Tibial nerve (tissue), 4 donors: ENCODE measurements around the gene SRSF1. TPM values are rescaled to one million over a fixed set of nuclear protein-coding genes. Genes with fewer than 3 reads are reported as not detected.

Source experiments
- DNase-seq, 2 donors: peaks; one replicate each; pipeline ENCODE4 v3.0.0-alpha.2; 2019; ENCODE audit warnings: low spot score in 2 of 2
- H3K27ac ChIP-seq, 4 donors: fragments of 200-600 bp; sonication (generic) in 3 of 4; one replicate each; pipeline ENCODE4 v1.5.1; 2017 to 2019; ENCODE audit warnings: mild to moderate bottlenecking in 1 of 4
- H3K27me3 ChIP-seq, 2 donors: fragments of 200-600 bp; sonication (generic) in 1 of 2; one replicate each; pipeline versions ENCODE4 v1.5.1 to v1.6.0; 2017 to 2019
- H3K36me3 ChIP-seq, 3 donors: fragments of 200-600 bp; sonication (generic); one replicate each; pipeline ENCODE4 v1.5.1; 2018 to 2019
- H3K4me1 ChIP-seq, 4 donors: fragments of 200-600 bp; sonication (generic) in 3 of 4; one replicate each; pipeline ENCODE4 v1.5.1; 2017 to 2019
- H3K4me3 ChIP-seq, 4 donors: fragments of 200-600 bp; sonication (generic) in 3 of 4; one replicate each; pipeline ENCODE4 v1.5.1; 2017 to 2019; ENCODE audit warnings: mild to moderate bottlenecking in 1 of 4, moderate library complexity in 1 of 4
- H3K9me3 ChIP-seq, 4 donors: fragments of 200-600 bp; sonication (generic) in 3 of 4; one replicate each; pipeline ENCODE4 v1.5.1; 2017 to 2019
- EP300 ChIP-seq, 2 donors: sonication (generic); formaldehyde crosslinking; IDR thresholded peaks; one replicate each; pipeline ENCODE4 v1.6.1; 2017; ENCODE audit warnings: antibody characterized with exemption in 2 of 2, mild to moderate bottlenecking in 1 of 2
- POLR2A ChIP-seq, 2 donors: fragments of 450-650 bp; IDR thresholded peaks; one replicate each; pipeline ENCODE4 v1.6.1; 2017; ENCODE audit warnings: antibody characterized with exemption in 2 of 2, mild to moderate bottlenecking in 2 of 2, moderate library complexity in 2 of 2
- WGBS, 2 donors: methylation state at CpG; one replicate each; pipeline ENCODE4 v1.1.5; 2018; 5-methylcytosine and 5-hydroxymethylcytosine counted together
- total RNA-seq, 4 donors: library from RNA; depleted of rRNA; stranded (reverse); fragments of >200 nt; gene quantifications; one replicate each; pipeline ENCODE4 v1.1.0, GENCODE V29; 2016
- TF ChIP-seq, protein P1 (sequence below), 5 experiments: fragments of 200-600 bp in 3 of 5; fragments of 450-650 bp in 2 of 5; sonication (generic) in 3 of 5; IDR thresholded peaks; one replicate each; pipeline ENCODE4 v1.5.1; 2016 to 2019; ENCODE audit warnings: antibody characterized with exemption in 5 of 5, mild to moderate bottlenecking in 3 of 5, moderate library complexity in 2 of 5

SRSF1 gene
- total RNA-seq, 4 donors from 2014 or later: 92.4 to 173 (median 143) TPM

- H3K36me3 ChIP-seq: peaks cover 0 to 27% (median 6%) of the 10 kb centered on the region in 3 donors
- no peaks in the 10 kb centered on the region for H3K9me3 ChIP-seq
- peak overlapping the region; percentile 61 to 96 (median 88) for H3K4me3 ChIP-seq
- H3K4me1 ChIP-seq: peaks cover 0 to 41% (median 24%) of the 10 kb centered on the region in 4 donors
- DNase-seq: peak in 1 of 2 donors; percentile 11
- 27 to 30% methylated on average over 47 of the region's 47 CpGs for WGBS, 2 donors
- peak overlapping the region; percentile 96 to 99 (median 98) for H3K27ac ChIP-seq
- TF ChIP-seq, protein P1, sequence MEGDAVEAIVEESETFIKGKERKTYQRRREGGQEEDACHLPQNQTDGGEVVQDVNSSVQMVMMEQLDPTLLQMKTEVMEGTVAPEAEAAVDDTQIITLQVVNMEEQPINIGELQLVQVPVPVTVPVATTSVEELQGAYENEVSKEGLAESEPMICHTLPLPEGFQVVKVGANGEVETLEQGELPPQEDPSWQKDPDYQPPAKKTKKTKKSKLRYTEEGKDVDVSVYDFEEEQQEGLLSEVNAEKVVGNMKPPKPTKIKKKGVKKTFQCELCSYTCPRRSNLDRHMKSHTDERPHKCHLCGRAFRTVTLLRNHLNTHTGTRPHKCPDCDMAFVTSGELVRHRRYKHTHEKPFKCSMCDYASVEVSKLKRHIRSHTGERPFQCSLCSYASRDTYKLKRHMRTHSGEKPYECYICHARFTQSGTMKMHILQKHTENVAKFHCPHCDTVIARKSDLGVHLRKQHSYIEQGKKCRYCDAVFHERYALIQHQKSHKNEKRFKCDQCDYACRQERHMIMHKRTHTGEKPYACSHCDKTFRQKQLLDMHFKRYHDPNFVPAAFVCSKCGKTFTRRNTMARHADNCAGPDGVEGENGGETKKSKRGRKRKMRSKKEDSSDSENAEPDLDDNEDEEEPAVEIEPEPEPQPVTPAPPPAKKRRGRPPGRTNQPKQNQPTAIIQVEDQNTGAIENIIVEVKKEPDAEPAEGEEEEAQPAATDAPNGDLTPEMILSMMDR (IDR thresholded peaks at IDR 0.05): no peak
- TF ChIP-seq POLR2A (IDR thresholded peaks at IDR 0.05) (no peak), EP300 (IDR thresholded peaks at IDR 0.05) (no peak)
- no peaks in the 10 kb centered on the region for H3K27me3 ChIP-seq
These were observed 998 bp upstream of the SRSF1 start for GRCh38 chr17:58007781-58008706.

- DNase-seq: peak; percentile 56 to 81
- no peaks in the 10 kb centered on the region for H3K9me3 ChIP-seq
- no peaks in the 10 kb centered on the region for H3K27me3 ChIP-seq
- peak overlapping the region; percentile 96 to 99 (median 98) for H3K27ac ChIP-seq
- H3K36me3 ChIP-seq: peaks cover 0 to 36% (median 15%) of the 10 kb centered on the region in 3 donors
- 0 to 1% methylated on average over 18 to 20 of the region's 20 CpGs for WGBS, 2 donors
- peaks cover 0 to 50% (median 24%) of the 10 kb centered on the region in 4 donors for H3K4me1 ChIP-seq
- peak overlapping the region; percentile 61 to 96 (median 88) for H3K4me3 ChIP-seq
- TF ChIP-seq, protein P1 (IDR thresholded peaks at IDR 0.05): no peak
- no peak for TF ChIP-seq EP300 (IDR thresholded peaks at IDR 0.05)
- TF ChIP-seq POLR2A (IDR thresholded peaks at IDR 0.05): peak in 1 of 2 donors; percentile 10
These were observed 504 bp downstream of the SRSF1 start for GRCh38 chr17:58006560-58006923.

GRCh38 chr17:58005728-58006559 lies 1.1 kb downstream of the SRSF1 start:
- Histone ChIP-seq H3K27me3 (no peaks in the 10 kb centered on the region), H3K9me3 (no peaks in the 10 kb centered on the region), H3K4me3 (peak overlapping the region; percentile 61 to 96 (median 88)), H3K36me3 (peaks cover 0 to 40% (median 15%) of the 10 kb centered on the region in 3 donors), H3K4me1 (peaks cover 0 to 50% (median 24%) of the 10 kb centered on the region in 4 donors), H3K27ac (peak overlapping the region; percentile 96 to 99 (median 98))
- WGBS, 2 donors: 5 to 11% methylated on average over 15 to 36 of the region's 36 CpGs
- TF ChIP-seq EP300 (IDR thresholded peaks at IDR 0.05) (no peak), POLR2A (IDR thresholded peaks at IDR 0.05) (no peak)
- TF ChIP-seq, protein P1 (IDR thresholded peaks at IDR 0.05): no peak
- DNase-seq: no peak

GRCh38 chr17:58005031-58005727 lies 1.9 kb downstream of the SRSF1 start:
- peak overlapping the region in 2 of 4 donors; percentile 96 to 99 for H3K27ac ChIP-seq

More at GRCh38 chr17:58005031-58005727, 1.9 kb downstream of the SRSF1 start:
- Histone ChIP-seq H3K27me3 (no peaks in the 10 kb centered on the region), H3K36me3 (peaks cover 0 to 45% (median 15%) of the 10 kb centered on the region in 3 donors), H3K4me3 (peak overlapping the region in 3 of 4 donors; percentile 61 to 91 (median 84)), H3K4me1 (peaks cover 0 to 50% (median 24%) of the 10 kb centered on the region in 4 donors), H3K9me3 (no peaks in the 10 kb centered on the region)
- DNase-seq: no peak
- TF ChIP-seq EP300 (IDR thresholded peaks at IDR 0.05) (no peak), POLR2A (IDR thresholded peaks at IDR 0.05) (no peak)
- TF ChIP-seq, protein P1 (IDR thresholded peaks at IDR 0.05): no peak
- WGBS, 2 donors: 40 to 45% methylated on average over 12 of the region's 12 CpGs
